GM12873 (cell line): ENCODE data around the gene ADAMTS4.

Experiments
- TF ChIP-seq, protein P1 (sequence below): IDR thresholded peaks from 2 replicates; pipeline ENCODE4 v1.5.1; 2012; ENCODE audit warnings: low read depth, mild to moderate bottlenecking, moderate library complexity, low read length, control low read depth; ENCODE audit not compliant: insufficient read depth; ENCODE audit errors: missing control alignments

The ADAMTS4 gene

DNA sequence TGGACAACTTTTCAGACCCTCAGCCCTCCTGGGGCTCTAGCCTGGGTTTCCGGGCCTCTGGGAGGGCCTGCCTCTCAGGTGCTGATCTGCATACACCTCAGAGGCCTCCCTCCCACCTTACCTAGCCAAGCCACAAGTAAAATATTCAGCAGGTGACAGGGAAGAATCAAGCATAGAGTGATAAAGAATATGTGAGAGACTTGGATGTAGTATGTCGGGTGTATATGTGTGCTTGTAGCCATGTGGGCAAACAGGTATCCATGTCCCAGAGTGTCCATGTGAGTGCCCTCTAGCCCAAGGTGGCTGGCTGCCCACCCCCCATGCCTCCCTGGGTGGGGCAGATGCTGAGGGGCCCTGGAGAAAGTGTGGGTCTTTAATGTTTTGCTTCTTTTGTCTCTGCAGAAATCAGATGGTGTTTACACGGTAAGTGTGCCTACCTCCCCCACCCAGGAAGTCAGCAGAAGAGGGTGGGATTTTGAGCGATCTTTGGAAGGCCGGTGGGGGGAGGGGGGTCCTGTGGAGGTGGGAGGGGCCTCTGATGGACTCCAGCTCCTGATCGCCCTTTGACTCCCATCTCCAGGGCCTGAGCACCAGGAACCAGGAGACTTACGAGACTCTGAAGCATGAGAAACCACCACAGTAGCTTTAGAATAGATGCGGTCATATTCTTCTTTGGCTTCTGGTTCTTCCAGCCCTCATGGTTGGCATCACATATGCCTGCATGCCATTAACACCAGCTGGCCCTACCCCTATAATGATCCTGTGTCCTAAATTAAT, 19.6 kb upstream of the ADAMTS4 start:
- TF ChIP-seq, protein P1, sequence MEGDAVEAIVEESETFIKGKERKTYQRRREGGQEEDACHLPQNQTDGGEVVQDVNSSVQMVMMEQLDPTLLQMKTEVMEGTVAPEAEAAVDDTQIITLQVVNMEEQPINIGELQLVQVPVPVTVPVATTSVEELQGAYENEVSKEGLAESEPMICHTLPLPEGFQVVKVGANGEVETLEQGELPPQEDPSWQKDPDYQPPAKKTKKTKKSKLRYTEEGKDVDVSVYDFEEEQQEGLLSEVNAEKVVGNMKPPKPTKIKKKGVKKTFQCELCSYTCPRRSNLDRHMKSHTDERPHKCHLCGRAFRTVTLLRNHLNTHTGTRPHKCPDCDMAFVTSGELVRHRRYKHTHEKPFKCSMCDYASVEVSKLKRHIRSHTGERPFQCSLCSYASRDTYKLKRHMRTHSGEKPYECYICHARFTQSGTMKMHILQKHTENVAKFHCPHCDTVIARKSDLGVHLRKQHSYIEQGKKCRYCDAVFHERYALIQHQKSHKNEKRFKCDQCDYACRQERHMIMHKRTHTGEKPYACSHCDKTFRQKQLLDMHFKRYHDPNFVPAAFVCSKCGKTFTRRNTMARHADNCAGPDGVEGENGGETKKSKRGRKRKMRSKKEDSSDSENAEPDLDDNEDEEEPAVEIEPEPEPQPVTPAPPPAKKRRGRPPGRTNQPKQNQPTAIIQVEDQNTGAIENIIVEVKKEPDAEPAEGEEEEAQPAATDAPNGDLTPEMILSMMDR: no peak

DNA sequence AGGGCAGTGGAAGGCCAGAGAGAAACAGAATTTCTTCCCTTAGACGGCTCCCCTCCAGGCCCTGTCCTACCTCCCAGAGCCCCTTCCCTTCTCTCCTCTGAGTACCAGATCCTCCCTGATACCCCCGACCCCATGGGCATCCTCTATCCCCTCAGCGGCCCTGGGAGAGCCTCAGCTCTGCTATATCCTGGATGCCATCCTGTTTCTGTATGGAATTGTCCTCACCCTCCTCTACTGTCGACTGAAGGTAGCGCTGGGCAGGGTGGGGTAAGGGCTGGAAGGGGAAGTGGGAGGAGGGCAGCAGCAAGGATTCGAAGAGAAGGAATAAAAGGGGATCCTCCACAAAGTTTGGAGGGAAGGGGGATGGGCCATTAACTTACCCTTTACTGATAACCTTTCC, 19.0 kb upstream of the ADAMTS4 start:
- TF ChIP-seq, protein P1: no peak

DNA sequence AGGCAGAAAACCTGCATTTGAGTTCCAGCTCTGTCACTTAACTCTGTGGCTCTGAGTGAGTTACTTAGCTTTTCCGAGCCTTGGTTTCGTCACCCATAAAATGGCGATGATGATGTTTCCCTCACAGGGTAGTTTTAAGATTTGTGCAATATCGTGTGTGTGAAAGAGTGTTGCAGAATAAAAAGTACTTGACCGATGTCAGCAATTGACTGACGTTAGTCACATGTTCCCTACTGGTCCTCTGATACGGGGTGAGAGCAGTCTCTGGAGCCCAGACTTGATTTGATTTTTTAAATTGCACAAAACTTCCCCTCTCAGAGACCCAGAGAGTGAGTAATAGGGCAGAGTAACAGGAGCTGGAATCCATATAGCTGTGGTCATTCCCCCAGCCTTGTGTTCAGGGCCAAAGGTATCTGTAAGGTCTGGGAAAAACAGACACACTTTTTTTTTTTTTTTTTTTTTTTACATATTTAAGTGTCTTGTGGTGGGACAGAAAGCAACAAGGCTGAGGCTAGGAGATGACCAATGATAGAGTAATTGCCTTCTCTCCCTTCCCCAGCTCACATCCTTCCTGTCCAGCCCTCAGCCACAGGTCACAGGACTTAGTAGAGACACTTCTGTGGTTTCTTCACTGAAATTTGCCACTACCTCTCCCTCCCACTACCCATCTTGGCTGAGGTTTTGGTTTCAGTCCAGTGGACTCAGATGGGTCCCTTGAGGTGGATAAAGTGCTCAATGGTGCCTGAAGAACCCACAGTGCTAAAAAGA, 18.3 kb upstream of the ADAMTS4 start:
- TF ChIP-seq, protein P1: no peak

GRCh38 chr1:161215076-161215475, 16.2 kb upstream of the ADAMTS4 start, which contains the start of gene FCER1G:
Gene FCER1G, plus strand, starts transcription at chr1:161215295. Its CDS starts 27 bp downstream, at chr1:161215322.
- TF ChIP-seq, protein P1: no peak

DNA sequence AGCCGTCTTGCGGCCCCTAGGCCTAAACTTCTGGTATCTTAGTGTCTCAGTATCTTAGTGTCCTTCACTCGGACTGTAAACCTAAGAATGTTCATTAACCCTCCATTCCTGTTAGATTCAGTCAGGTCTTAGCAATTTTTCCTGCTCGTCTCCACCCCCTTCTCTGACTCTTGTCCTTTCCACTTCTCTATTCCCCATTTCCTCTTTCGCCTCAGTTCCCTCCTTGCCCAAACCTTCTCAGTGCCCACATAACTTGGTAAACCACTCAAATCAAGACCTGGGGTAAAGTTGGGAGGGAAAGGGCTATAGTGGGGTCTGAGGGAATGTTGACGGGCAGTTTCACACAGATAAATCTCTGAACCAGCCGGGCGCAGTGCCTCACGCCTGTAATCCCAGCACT, 15.5 kb upstream of the ADAMTS4 start:
- TF ChIP-seq, protein P1: no peak

DNA sequence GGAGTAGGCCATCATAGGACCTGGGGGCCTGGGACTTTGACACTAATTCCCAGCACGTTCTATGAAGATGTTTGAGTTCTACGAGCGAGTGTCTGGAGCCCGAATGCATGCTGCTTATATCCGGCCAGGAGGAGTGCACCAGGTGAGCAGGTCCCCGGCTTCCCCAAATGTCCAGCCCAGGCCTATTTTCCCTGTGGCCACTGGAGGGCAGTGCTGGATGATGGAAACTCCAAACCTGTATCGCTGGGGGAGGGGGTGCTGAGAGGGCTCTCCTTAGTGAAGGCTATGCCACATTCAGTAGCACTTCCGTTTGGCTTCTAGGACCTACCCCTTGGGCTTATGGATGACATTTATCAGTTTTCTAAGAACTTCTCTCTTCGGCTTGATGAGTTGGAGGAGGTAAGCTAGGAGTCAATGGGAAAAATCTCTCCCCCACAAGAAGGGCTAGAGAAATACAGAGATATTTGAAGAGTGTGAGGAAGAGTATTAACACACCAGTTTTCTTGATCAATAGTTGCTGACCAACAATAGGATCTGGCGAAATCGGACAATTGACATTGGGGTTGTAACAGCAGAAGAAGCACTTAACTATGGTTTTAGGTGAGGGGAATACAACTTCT, 11.0 kb upstream of the ADAMTS4 start:
- TF ChIP-seq, protein P1: peak; percentile 92

DNA sequence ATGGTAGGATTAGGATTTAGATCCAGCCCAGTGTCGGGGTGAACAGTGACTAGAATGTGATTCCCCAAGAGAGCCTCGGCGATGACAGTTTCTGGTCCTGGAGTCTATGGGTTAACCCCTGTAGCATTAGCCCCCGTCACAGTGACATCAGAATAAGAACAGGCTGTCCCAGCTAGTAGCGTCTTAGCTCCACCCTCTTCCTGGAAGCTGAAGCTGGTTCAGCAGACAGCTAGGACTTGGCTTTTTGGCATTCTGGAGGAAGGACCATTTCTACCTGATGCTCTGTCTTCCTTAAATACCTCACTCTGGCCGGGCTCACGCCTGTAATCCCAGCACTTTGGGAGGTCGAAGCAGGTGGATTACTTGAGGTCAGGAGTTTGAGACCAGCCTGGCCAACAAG, 8.3 kb upstream of the ADAMTS4 start:
- TF ChIP-seq, protein P1: no peak
